Heart left ventricle (tissue), 16 donors: ENCODE measurements around the gene CARS1. TPM values are rescaled to one million over a fixed set of nuclear protein-coding genes. Genes with fewer than 3 reads are reported as not detected.

Experiments used
- ATAC-seq, 4 donors: fragments of 200-7000 bp; cut with Tn5 transposase; one replicate each; pipeline ENCODE4 v1.9.1; 2020 to 2022; ENCODE audit warnings: moderate library complexity in 4 of 4, mild to moderate bottlenecking in 3 of 4, moderate number of reproducible peaks in 1 of 4
- DNase-seq, 5 donors: peaks; one replicate each; pipeline ENCODE4 v3.0.0-alpha.2; 2020
- H3K27ac ChIP-seq, 12 donors: fragments of 200-600 bp; sonication (generic) in 4 of 12; one replicate each; pipeline versions ENCODE4 v1.5.0 to v1.8.0; 2016 to 2022; ENCODE audit warnings: mild to moderate bottlenecking in 2 of 12
- H3K27me3 ChIP-seq, 9 donors: fragments of 200-600 bp; sonication (generic) in 2 of 9; one replicate each; pipeline versions ENCODE4 v1.5.1 to v1.8.0; 2016 to 2022; ENCODE audit warnings: mild to moderate bottlenecking in 3 of 9
- H3K36me3 ChIP-seq, 9 donors: fragments of 200-600 bp; sonication (generic) in 2 of 9; one replicate each; pipeline versions ENCODE4 v1.5.0 to v1.8.0; 2018 to 2022; ENCODE audit warnings: mild to moderate bottlenecking in 2 of 9
- H3K4me1 ChIP-seq, 12 donors: fragments of 200-600 bp; sonication (generic) in 4 of 12; one replicate each; pipeline versions ENCODE4 v1.5.0 to v1.8.0; 2016 to 2022; ENCODE audit warnings: mild to moderate bottlenecking in 3 of 12
- H3K4me3 ChIP-seq, 12 donors: fragments of 200-600 bp; sonication (generic) in 4 of 12; one replicate each; pipeline versions ENCODE4 v1.5.0 to v1.8.0; 2017 to 2022; ENCODE audit warnings: mild to moderate bottlenecking in 9 of 12, moderate library complexity in 4 of 12
- H3K9me3 ChIP-seq, 12 donors: fragments of 200-600 bp; sonication (generic) in 4 of 12; one replicate each; pipeline versions ENCODE4 v1.5.0 to v1.8.0; 2016 to 2022; ENCODE audit warnings: mild to moderate bottlenecking in 1 of 12
- CTCF ChIP-seq, 12 donors: fragments of 200-600 bp; sonication (generic) in 4 of 12; IDR thresholded peaks; one replicate each; pipeline versions ENCODE4 v1.5.0 to v1.8.0; 2018 to 2022; ENCODE audit warnings: antibody characterized with exemption in 12 of 12, mild to moderate bottlenecking in 5 of 12
- POLR2A ChIP-seq, 2 donors: fragments of 450-650 bp; IDR thresholded peaks; one replicate each; pipeline ENCODE4 v1.6.1; 2017; ENCODE audit warnings: antibody characterized with exemption in 2 of 2, mild to moderate bottlenecking in 2 of 2, moderate library complexity in 2 of 2
- WGBS, 4 donors: extraction: QIAGEN DNeasy Blood & Tissue Kit in 2 of 4; methylation state at CpG; one replicate each; pipeline versions ENCODE4 v1.1.5 to v1.1.7; 2013 to 2018; 5-methylcytosine and 5-hydroxymethylcytosine counted together
- intact Hi-C, 10 donors: fragments of 100-400 bp; cut with DNase I; formaldehyde crosslinking; loops; one replicate each; pipeline versions ENCODE4 v1.11.1 to v1.14.2; 2022
- polyA plus RNA-seq, 2 donors: library from polyadenylated mRNA; stranded (reverse); fragments of 200-250 nt; gene quantifications; one replicate each; pipeline ENCODE4 v1.2.3, GENCODE V29; 2013
- total RNA-seq, 9 donors: library from RNA; depleted of rRNA in 2 of 9; stranded (reverse); fragments of >200 nt in 2 of 9; fragmentation: NEBNext Ultra II Directional in 3 of 9; extraction: Animal tissue kit (Norgen Biotek cat#: 25700) in 3 of 9; gene quantifications; one replicate each; pipeline versions ENCODE4 v1.1.0 to v1.2.4, GENCODE V29; 2016 to 2023
- donor health status: ischemic (EF 13 %, LVEDD 7.1; RV severe dilation, severe dysfunction).
- donor health status: healthy with polysubstance abuse.
- donor health status: DM: no; HTN: yes; CAD: no.
- donor health status: DM: no; HTN: no; CAD: no.
- donor health status: ischemic (EF 25% LVEDD 6.9; RV normal size, moderate dysfunction).
- donor health status: ischemic (EF 25% LVEDD 5.7; RV mildly dilated, moderate dysfunction).
- donor health status: healthy.
- donor health status: DM: yes; HTN: yes; CAD: no.
- donor health status: ischemic (EF 35%, LVEDD 5.7; RV mildly dilated, moderate dysfunction).
- donor health status: nonischemic (EF 11% LVEDD 7.7; RV severe dilation, severe dysfunction).
- donor health status: DM: yes; HTN: yes; CAD: no.
- donor health status: PGD.
- donor health status: ischemic (EF 29% LVEDD 5.4; RV normal size, mild dysfunction).
- donor health status: nonischemic (EF 23%, LVEDD 6.1; RV moderate dilation, normal function).

CARS1 gene
- total and polyA plus RNA-seq, 11 donors: 9.3 to 30.5 (median 18.5) TPM

DNA sequence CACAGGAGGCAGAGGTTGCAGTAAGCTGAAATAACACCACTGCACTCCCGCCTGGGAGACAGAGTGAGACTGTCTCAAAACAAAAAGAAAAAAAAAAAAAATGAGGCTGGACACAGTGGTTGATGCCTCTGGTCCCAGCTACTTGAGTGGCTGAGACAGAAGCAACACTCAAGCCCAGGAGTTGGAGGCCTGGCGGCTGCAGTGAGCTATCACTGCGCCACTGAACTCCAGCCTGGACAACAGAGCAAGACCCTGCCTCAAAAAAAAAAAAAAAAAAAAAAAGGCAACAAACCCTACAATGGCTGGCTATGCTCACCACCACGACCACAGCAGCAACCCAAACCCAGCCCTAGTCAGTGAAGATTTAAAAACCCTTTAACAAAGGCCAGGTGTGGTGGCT lies 73.3 kb downstream of the CARS1 start:
- no peak overlapping the region for H3K4me3 ChIP-seq
- 91 to 96% (median 93%) methylated on average over 4 of the region's 4 CpGs for WGBS, 4 donors
- H3K4me1 ChIP-seq: peaks cover 0 to 49% (median 24%) of the 10 kb centered on the region in 12 donors
- H3K36me3 ChIP-seq: peaks cover 0 to 21% (median 8%) of the 10 kb centered on the region in 9 donors
- no peaks in the 10 kb centered on the region for H3K9me3 ChIP-seq
- H3K27me3 ChIP-seq: no peaks in the 10 kb centered on the region
- intact Hi-C loops: no loop called here
- H3K27ac ChIP-seq: no peak overlapping the region
- TF ChIP-seq CTCF (IDR thresholded peaks at IDR 0.05) (no peak), POLR2A (IDR thresholded peaks at IDR 0.05) (no peak)
- no peak for ATAC-seq
- no peak for DNase-seq

- no peak overlapping the region for H3K4me3 ChIP-seq
- no peak for TF ChIP-seq POLR2A (IDR thresholded peaks at IDR 0.05)
- no peak for TF ChIP-seq CTCF (IDR thresholded peaks at IDR 0.05)
- H3K36me3 ChIP-seq: peaks cover 0 to 31% (median 25%) of the 10 kb centered on the region in 9 donors
- H3K27ac ChIP-seq: no peak overlapping the region
- H3K9me3 ChIP-seq: no peaks in the 10 kb centered on the region
- intact Hi-C loops: no loop called here
- H3K27me3 ChIP-seq: no peaks in the 10 kb centered on the region
- H3K4me1 ChIP-seq: peaks cover 0 to 42% (median 19%) of the 10 kb centered on the region in 12 donors
- ATAC-seq (peak in 1 of 4 donors; percentile 41), DNase-seq (no peak)
- WGBS, 4 donors: 26 to 52% (median 43%) methylated on average over 2 of the region's 2 CpGs
Measured at GRCh38 chr11:2982214-2982613, 75.0 kb downstream of the CARS1 start.

- H3K27me3 ChIP-seq: no peaks in the 10 kb centered on the region
- H3K4me3 ChIP-seq: no peak overlapping the region
- H3K4me1 ChIP-seq: peaks cover 0 to 43% (median 20%) of the 10 kb centered on the region in 12 donors
- H3K9me3 ChIP-seq: no peaks in the 10 kb centered on the region
- intact Hi-C loops: no loop called here
- TF ChIP-seq CTCF (IDR thresholded peaks at IDR 0.05) (no peak), POLR2A (IDR thresholded peaks at IDR 0.05) (no peak)
- 90 to 94% (median 92%) methylated on average over 8 of the region's 8 CpGs for WGBS, 4 donors
- ATAC-seq (no peak), DNase-seq (no peak)
- H3K36me3 ChIP-seq: peaks cover 0 to 42% (median 36%) of the 10 kb centered on the region in 9 donors
- no peak overlapping the region for H3K27ac ChIP-seq
Measured at GRCh38 chr11:2981130-2981529, 76.1 kb downstream of the CARS1 start.

GRCh38 chr11:2980168-2980840 lies 76.9 kb downstream of the CARS1 start:
- Histone ChIP-seq H3K36me3 (peaks cover 0 to 50% (median 44%) of the 10 kb centered on the region in 9 donors), H3K27ac (no peak overlapping the region), H3K9me3 (no peaks in the 10 kb centered on the region), H3K27me3 (no peaks in the 10 kb centered on the region), H3K4me3 (no peak overlapping the region), H3K4me1 (peaks cover 0 to 48% (median 20%) of the 10 kb centered on the region in 12 donors)
- DNase-seq (no peak), ATAC-seq (no peak)
- TF ChIP-seq POLR2A (IDR thresholded peaks at IDR 0.05) (no peak), CTCF (IDR thresholded peaks at IDR 0.05) (no peak)
- intact Hi-C loops: no loop called here
- WGBS, 4 donors: 77 to 84% (median 80%) methylated on average over 6 of the region's 6 CpGs
